Renal cortex interstitium (tissue), 11 donors: ENCODE measurements around the gene CNTNAP2. TPM values are rescaled to one million over a fixed set of nuclear protein-coding genes. Genes with fewer than 3 reads are reported as not detected.

Source experiments
- DNase-seq, 11 donors: peaks; one replicate each; pipeline ENCODE4 v3.0.0-alpha.2; 2013; ENCODE audit warnings: low read depth in 9 of 11, low spot score in 4 of 11; ENCODE audit errors: extremely low read depth in 1 of 11
- polyA plus RNA-seq, 3 donors: library from polyadenylated mRNA; unstranded; fragments of 120-200 nt; gene quantifications; one replicate each; pipeline ENCODE4 v1.2.1, GENCODE V29; 2013; ENCODE audit not compliant: insufficient read length in 3 of 3

CNTNAP2 gene
- polyA plus RNA-seq, 3 donors, result 25.6 to 29.3 (median 26.6) TPM

GRCh38 chr7:146378196-146378595 is 261.6 kb downstream of the CNTNAP2 start:
- DNase-seq, result no peak

DNA sequence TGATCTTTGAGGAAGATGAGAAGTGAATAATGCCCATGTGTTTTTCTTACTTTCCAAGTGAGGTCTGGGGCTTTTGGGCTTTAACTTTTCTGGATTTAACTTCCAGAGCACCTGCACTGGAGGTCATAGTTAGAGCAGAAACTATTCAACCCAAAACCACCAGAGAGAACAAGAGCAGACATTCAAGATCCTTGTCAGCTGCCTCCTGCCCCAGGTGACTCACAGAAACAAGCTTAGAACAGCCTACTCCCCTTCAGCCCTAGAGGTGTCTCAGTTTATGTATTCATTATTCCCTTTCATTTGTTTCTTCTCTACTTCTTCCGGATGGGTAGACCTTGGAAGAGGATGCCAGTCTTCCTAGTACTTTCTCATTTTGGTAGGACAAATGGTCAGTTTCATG is 270.5 kb downstream of the CNTNAP2 start:
- no peak for DNase-seq

- DNase-seq, result no peak
These were observed 272.3 kb downstream of the CNTNAP2 start for GRCh38 chr7:146388928-146389327.

DNA sequence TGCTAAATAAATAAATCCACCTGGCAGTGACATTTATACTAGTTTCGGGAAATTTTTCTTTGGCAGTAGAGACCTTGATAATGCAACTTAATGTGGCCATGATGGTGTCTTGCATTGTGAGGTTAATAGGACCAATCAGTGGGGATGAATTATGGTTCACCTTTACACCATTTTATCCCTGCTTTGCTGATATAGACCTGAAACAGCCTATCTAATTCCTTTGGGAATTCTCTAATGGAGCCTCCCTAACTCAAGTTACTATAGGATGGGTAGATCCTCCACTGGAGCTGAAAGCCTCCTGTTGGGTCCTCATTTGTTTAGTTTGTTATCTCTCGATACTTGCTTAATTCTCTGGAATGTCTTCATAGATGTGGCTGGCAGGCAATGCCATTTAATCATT is 276.7 kb downstream of the CNTNAP2 start:
- DNase-seq, result no peak

DNA sequence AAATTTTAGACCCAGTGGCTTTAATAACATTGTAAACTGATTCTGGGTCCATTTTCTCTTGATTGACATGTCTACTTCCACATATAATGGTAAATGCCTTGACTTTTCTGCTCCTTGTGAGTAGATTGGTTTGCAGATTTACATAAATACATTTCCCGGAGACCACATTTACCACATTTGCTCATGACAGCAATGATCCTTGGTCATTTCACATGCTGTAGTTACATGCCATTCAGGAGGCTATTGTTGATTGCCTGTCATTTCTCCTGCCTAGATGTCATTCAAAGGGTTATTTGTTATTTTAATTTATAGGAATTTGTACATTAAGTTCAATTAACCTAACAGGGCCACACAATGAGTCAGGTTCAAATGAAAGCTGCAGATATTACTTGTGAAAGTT is 280.5 kb downstream of the CNTNAP2 start:
- DNase-seq, result no peak

DNA sequence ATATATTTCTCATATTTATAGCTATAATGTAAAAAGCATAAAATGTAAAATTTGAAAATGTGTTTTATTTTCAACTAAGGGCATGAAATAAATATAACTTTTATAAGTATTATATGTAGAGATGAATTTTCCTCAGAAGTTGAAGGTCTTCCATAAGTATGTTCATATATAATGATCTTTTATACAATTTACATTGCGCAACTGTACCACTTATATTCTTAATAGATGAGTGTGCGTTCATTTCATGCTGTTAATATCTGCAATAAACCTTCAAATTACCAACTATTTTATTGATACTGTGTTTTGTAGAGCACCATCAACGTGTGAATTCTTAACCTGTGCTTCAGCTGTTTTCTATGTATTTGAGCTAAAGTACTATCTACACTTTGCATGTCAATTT is 285.3 kb downstream of the CNTNAP2 start:
- no peak for DNase-seq

GRCh38 chr7:146405737-146406136 is 289.1 kb downstream of the CNTNAP2 start:
- DNase-seq, result no peak

DNA sequence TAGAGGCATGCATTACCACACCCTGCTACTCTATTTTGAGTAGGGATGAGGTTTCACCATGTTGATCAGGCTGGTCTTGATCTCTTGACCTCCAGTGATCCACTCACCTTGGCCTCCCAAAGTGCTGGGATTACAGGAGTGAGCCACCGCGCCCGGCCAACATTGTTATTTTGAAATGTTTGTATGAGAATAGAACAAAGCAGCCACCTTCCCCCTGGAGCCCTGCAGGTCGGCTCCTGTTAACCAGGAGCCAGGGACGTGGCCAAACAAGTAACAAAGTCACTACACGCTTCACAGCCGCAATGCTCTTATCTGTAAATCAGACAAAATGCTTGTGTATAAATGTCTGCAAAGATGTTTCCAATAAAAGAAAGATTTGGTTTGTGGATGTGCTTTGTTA is 295.4 kb downstream of the CNTNAP2 start:
- no peak for DNase-seq

- DNase-seq, result no peak
These were observed 296.2 kb downstream of the CNTNAP2 start for GRCh38 chr7:146412781-146413180.

GRCh38 chr7:146414373-146414772 is 297.8 kb downstream of the CNTNAP2 start:
- no peak for DNase-seq

- no peak for DNase-seq
These were observed 298.3 kb downstream of the CNTNAP2 start for GRCh38 chr7:146414937-146415336.

DNA sequence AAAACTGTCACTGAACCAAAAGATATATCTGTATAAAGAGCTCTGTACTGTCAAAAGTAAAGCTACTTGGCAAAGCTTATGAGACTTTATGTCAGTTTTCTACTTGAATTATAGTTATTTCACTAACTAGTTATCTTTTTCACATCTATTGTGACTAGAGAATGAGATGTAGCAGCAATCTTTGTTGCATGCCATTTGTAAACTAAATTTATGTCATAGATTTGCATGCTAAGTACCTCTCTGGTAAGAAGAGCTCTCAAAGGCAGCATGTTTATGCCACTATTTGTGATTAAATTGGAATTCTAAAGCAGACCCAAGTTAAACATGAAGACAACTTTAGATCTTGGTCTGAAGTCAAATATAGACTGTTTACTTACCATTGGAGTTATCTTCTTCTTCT is 300.6 kb downstream of the CNTNAP2 start:
- DNase-seq, result no peak

DNA sequence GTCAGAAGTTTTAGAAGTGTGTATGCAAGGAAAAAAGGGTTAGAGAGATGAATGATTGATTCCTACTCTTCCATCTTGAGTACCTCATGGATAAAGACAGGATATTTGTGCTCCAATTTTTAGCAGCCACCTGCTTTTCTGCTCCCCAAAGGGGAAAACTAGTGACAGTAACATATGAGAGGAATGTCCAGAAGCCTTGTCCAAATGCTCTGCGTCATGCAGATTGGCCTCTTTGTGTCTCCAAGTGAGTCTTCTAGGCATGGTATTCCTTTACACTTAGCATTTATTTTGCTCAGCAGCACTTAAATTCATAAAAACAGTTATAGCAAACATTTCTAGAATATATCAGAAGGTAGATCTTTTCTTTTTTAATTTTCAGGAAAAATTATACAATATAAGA is 306.8 kb downstream of the CNTNAP2 start:
- no peak for DNase-seq

GRCh38 chr7:146424084-146424483 is 307.5 kb downstream of the CNTNAP2 start:
- no peak for DNase-seq

- no peak for DNase-seq
These were observed 316.9 kb downstream of the CNTNAP2 start for GRCh38 chr7:146433501-146433900.

DNA sequence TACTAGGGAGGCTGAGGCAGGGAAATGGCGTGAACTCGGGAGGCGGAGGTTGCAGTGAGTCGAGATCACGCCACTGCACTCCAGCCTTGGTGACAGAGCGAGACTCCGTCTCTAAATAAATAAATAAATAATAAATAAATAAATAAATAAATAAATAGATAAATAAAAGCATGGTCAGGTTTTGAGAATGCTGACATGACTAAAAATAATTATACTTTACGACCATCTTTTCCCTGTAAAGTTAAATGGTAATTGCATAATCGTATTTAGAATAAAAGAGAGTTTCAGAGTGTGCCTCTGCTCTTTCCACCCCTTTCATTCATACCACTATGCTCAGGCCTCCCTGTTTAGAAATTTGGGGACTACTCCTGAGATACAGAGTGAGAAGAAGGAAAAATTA is 326.5 kb downstream of the CNTNAP2 start:
- DNase-seq, result no peak

- DNase-seq, result no peak
These were observed 333.0 kb downstream of the CNTNAP2 start for GRCh38 chr7:146449625-146450024.

- no peak for DNase-seq
These were observed 338.6 kb downstream of the CNTNAP2 start for GRCh38 chr7:146455091-146455655.

GRCh38 chr7:146479040-146479439 is 362.4 kb downstream of the CNTNAP2 start:
- DNase-seq, result no peak

DNA sequence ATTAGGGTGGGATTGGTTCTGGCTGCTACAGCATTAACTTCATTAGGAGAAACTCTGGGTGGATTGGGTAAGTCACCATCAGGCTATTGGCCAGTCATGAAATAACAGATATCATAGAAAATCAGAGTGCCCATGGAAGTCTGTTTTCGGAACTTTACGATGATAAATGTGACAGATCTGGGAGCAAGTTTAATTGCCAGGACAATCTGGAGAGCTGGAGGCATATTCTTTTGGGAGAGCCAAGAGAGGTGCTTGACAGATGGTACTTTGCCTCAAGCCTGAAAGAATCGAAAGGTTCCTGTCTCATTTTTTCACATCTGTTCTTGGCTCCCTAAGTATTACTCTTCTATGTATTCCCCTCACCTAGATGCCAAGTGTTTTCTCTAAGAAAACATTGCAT is 369.9 kb downstream of the CNTNAP2 start:
- DNase-seq, result no peak

GRCh38 chr7:146492017-146492416 is 375.4 kb downstream of the CNTNAP2 start:
- DNase-seq, result no peak
